OCI-LY3 (cell line): Measurements from ENCODE around the gene RAB12.

Source experiments
- CTCF ChIP-seq: fragments of 200-600, 300-600 bp; sonication (generic); IDR thresholded peaks from 2 replicates; pipeline ENCODE4 v1.5.1; 2014; ENCODE audit warnings: antibody characterized with exemption, low read length, low read depth
- EZH2phosphoT487 ChIP-seq: fragments of 200-600 bp; shearing (Covaris generic); IDR thresholded peaks from 2 replicates; pipeline ENCODE4 v1.6.1; 2018; ENCODE audit warnings: antibody characterized with exemption, mixed run types, low read depth

- no peak for TF ChIP-seq CTCF
- no peak for TF ChIP-seq EZH2phosphoT487
These were observed 77.4 kb downstream of the RAB12 start for GRCh38 chr18:8686611-8687010.
